K562 (cell line): ENCODE results near the gene RSRP1.

Experiments used
- CHCHD3 ChIP-seq: fragments of 250-450 bp; sonication (Bioruptor Pico); IDR thresholded peaks from 2 replicates; pipeline ENCODE4 v2.1.2; 2022; ENCODE audit warnings: mild to moderate bottlenecking
- ELF1 ChIP-seq: fragments of 200-800 bp; sonication (Bioruptor generic); IDR thresholded peaks from 2 replicates; pipeline ENCODE4 v1.6.1; 2016; ENCODE audit warnings: missing genetic modification characterization, missing compliant biosample characterization
- GABPA ChIP-seq: fragments of 200-800 bp; sonication (Bioruptor generic); conservative IDR thresholded peaks from 2 replicates; pipeline ENCODE4 v1.6.1; 2016; ENCODE audit warnings: low read depth, missing genetic modification characterization, missing compliant biosample characterization
- JUN ChIP-seq, 2 experiments: sonication (generic) in 1 of 2; formaldehyde crosslinking in 1 of 2; IDR thresholded peaks; 2 replicates each; pipeline versions ENCODE4 v1.6.1 to v1.8.0; 2012 to 2022; ENCODE audit warnings: borderline replicate concordance in 2 of 2, mild to moderate bottlenecking in 2 of 2, improper control_type of control experiment in 1 of 2, low read depth in 1 of 2, low read length in 1 of 2, missing genetic modification reagents in 1 of 2
- MAFG ChIP-seq: fragments of 450-650 bp; conservative IDR thresholded peaks from 2 replicates; pipeline ENCODE4 v1.6.1; 2016; ENCODE audit warnings: missing genetic modification characterization, missing compliant biosample characterization
- MAZ ChIP-seq, 2 experiments: fragments of 450-650 bp in 1 of 2; sonication (generic) in 1 of 2; formaldehyde crosslinking; IDR thresholded peaks in 1 of 2; conservative IDR thresholded peaks in 1 of 2; 2 replicates each; pipeline versions ENCODE4 v1.4.0 to v1.5.0; 2020; ENCODE audit warnings: mild to moderate bottlenecking in 1 of 2, missing genetic modification reagents in 1 of 2
- POLR2A ChIP-seq: fragments of 450-650 bp; conservative IDR thresholded peaks from 2 replicates; pipeline ENCODE4 v1.6.1; 2016
- SIX5 ChIP-seq, 2 experiments: IDR thresholded peaks; 2 replicates each; pipeline ENCODE4 v1.6.1; 2011; ENCODE audit warnings: low read length in 2 of 2, borderline replicate concordance in 1 of 2, low read depth in 1 of 2, mild to moderate bottlenecking in 1 of 2, moderate library complexity in 1 of 2; ENCODE audit not compliant: insufficient read depth in 1 of 2
- TARDBP ChIP-seq: fragments of 450-650 bp; IDR thresholded peaks from 2 replicates; pipeline ENCODE4 v1.6.1; 2016
- TCF7L2 ChIP-seq: fragments of 150-350 bp; IDR thresholded peaks from 2 replicates; pipeline ENCODE4 v1.6.1; 2016; ENCODE audit warnings: low read depth, mild to moderate bottlenecking, low read length, moderate library complexity
- ZNF121 ChIP-seq: sonication (generic); formaldehyde crosslinking; conservative IDR thresholded peaks from 2 replicates; pipeline ENCODE4 v1.8.0; 2022; ENCODE audit warnings: missing genetic modification reagents
- TF ChIP-seq, protein P1 (sequence below), 3 experiments: IDR thresholded peaks in 2 of 3; conservative IDR thresholded peaks in 1 of 3; 2 replicates each; pipeline ENCODE4 v1.5.1; 2011 to 2012; ENCODE audit warnings: low read length in 3 of 3, mild to moderate bottlenecking in 3 of 3, control low read depth in 2 of 3, improper control_type of control experiment in 1 of 3, inconsistent platforms in 1 of 3, low read depth in 1 of 3, mixed read lengths in 1 of 3, moderate library complexity in 1 of 3; ENCODE audit not compliant: insufficient read depth in 2 of 3
- TF ChIP-seq, protein P2 (sequence below), 2 experiments: fragments of 450-650 bp in 1 of 2; sonication (generic) in 1 of 2; formaldehyde crosslinking in 1 of 2; IDR thresholded peaks in 1 of 2; conservative IDR thresholded peaks in 1 of 2; 2 replicates each; pipeline versions ENCODE4 v1.6.1 to v1.8.1; 2016 to 2023; ENCODE audit warnings: mild to moderate bottlenecking in 2 of 2, moderate library complexity in 2 of 2, inconsistent platforms in 1 of 2, missing genetic modification reagents in 1 of 2

DNA sequence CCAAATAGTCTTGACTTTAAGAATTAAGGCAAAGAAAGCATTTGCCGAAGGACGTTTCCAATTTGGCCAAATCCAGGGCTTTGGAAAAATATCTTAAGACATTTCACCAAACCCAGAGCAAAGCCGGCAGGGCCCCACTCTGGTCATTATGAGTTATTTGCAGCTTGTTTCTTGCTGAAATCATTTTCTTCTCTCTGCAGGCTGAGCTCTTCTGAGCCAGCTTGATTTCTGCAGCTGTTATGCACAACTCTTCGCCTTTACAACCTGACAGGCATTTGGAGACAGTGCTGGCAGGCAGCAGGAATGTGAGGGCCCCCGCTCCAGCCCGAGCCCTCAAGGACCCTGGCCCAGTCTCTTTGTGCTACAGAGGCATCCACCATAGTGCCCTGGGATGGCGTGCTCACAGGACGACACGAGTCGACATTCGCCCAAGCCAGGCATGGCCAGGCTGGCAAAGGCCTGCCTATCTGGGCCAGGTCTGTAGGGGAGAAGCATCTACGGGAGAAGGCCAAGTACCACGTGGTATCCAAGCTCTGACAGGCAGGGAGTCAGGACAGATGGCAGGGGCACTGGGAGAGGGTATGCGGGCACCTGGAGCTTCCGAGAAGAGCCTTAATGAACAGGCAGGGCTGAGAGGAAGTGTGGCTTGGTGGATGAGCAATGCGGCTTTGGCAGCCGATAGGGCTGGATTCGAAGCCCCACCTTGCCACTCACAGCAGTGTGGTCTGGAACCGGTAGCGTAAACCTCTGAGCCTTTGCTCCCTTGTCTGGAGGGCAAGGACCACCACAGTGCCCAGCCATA lies 47.2 kb downstream of the RSRP1 start:
- TF ChIP-seq, protein P1, sequence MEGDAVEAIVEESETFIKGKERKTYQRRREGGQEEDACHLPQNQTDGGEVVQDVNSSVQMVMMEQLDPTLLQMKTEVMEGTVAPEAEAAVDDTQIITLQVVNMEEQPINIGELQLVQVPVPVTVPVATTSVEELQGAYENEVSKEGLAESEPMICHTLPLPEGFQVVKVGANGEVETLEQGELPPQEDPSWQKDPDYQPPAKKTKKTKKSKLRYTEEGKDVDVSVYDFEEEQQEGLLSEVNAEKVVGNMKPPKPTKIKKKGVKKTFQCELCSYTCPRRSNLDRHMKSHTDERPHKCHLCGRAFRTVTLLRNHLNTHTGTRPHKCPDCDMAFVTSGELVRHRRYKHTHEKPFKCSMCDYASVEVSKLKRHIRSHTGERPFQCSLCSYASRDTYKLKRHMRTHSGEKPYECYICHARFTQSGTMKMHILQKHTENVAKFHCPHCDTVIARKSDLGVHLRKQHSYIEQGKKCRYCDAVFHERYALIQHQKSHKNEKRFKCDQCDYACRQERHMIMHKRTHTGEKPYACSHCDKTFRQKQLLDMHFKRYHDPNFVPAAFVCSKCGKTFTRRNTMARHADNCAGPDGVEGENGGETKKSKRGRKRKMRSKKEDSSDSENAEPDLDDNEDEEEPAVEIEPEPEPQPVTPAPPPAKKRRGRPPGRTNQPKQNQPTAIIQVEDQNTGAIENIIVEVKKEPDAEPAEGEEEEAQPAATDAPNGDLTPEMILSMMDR (IDR thresholded peaks at IDR 0.05 in 2 of 3, conservative IDR thresholded peaks at IDR 0.05 in 1 of 3; ENCODE audit: insufficient read depth in 2 of 3, low read depth in 1 of 3, low read length in 3 of 3): no peak
- TF ChIP-seq, protein P2, sequence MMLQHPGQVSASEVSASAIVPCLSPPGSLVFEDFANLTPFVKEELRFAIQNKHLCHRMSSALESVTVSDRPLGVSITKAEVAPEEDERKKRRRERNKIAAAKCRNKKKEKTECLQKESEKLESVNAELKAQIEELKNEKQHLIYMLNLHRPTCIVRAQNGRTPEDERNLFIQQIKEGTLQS (IDR thresholded peaks at IDR 0.05): no peak
- TF ChIP-seq, protein P2 (CRISPR knock-in tag; conservative IDR thresholded peaks at IDR 0.05): no peak
- no peak for TF ChIP-seq JUN (IDR thresholded peaks at IDR 0.05; ENCODE audit: borderline replicate concordance, low read depth, low read length)
- no peak for TF ChIP-seq JUN (CRISPR knock-in tag; IDR thresholded peaks at IDR 0.05; ENCODE audit: borderline replicate concordance)
- TF ChIP-seq MAZ (CRISPR knock-in tag; conservative IDR thresholded peaks at IDR 0.05 in 1 of 2, IDR thresholded peaks at IDR 0.05 in 1 of 2): no peak
- TF ChIP-seq SIX5 (IDR thresholded peaks at IDR 0.05; ENCODE audit: borderline replicate concordance in 1 of 2, insufficient read depth in 1 of 2, low read depth in 1 of 2, low read length in 2 of 2): no peak
- TF ChIP-seq TCF7L2: no peak
- no peak for TF ChIP-seq GABPA
- no peak for TF ChIP-seq CHCHD3
- no peak for TF ChIP-seq MAFG
- no peak for TF ChIP-seq POLR2A
- no peak for TF ChIP-seq ELF1 (tag)
- no peak for TF ChIP-seq TARDBP
- TF ChIP-seq ZNF121 (CRISPR knock-in tag): no peak
